Neural cell (in vitro differentiated cells): Measurements from ENCODE around the gene CPPED1. TPM values are rescaled to one million over a fixed set of nuclear protein-coding genes. Genes with fewer than 3 reads are reported as not detected.

Source experiments
- H2AFZ ChIP-seq: fragments of 200-600, 300-800 bp; sonication (generic), shearing (Covaris generic); 2 replicates; pipeline ENCODE4 v1.6.0; 2014; ENCODE audit warnings: low read depth, mild to moderate bottlenecking, antibody characterized with exemption, low read length, moderate library complexity
- H3F3A ChIP-seq: fragments of 200-600 bp; shearing (Covaris generic); 2 replicates; pipeline ENCODE4 v1.6.1; 2016; ENCODE audit warnings: mild to moderate bottlenecking, moderate library complexity, mixed read lengths, antibody characterized with exemption, low read length; ENCODE audit not compliant: insufficient read depth, poor library complexity, severe bottlenecking
- H3K27ac ChIP-seq: fragments of 200-600, 300-800 bp; sonication (generic), shearing (Covaris generic); 2 replicates; pipeline ENCODE4 v1.5.1; 2014; ENCODE audit warnings: mild to moderate bottlenecking, low read length, moderate library complexity
- H3K27me3 ChIP-seq: fragments of 300-800, 200-600 bp; sonication (generic), shearing (Covaris generic); 2 replicates; pipeline ENCODE4 v1.6.0; 2014; ENCODE audit warnings: mild to moderate bottlenecking, low read depth, low read length, moderate library complexity; ENCODE audit not compliant: insufficient read depth
- H3K36me3 ChIP-seq: fragments of 300-800, 200-600 bp; sonication (generic), shearing (Covaris generic); 2 replicates; pipeline ENCODE4 v1.5.1; 2014; ENCODE audit warnings: mild to moderate bottlenecking, antibody characterized with exemption, low read length, moderate library complexity; ENCODE audit not compliant: insufficient read depth
- H3K4me2 ChIP-seq: fragments of 300-800, 200-600 bp; sonication (generic), shearing (Covaris generic); 2 replicates; pipeline ENCODE4 v1.6.0; 2014; ENCODE audit warnings: mild to moderate bottlenecking, low read length
- H3K4me3 ChIP-seq: fragments of 300-800, 200-600 bp; sonication (generic), shearing (Covaris generic); 2 replicates; pipeline ENCODE4 v1.5.1; 2014; ENCODE audit warnings: mild to moderate bottlenecking, low read length, moderate library complexity
- H3K79me2 ChIP-seq: fragments of 200-600 bp; shearing (Covaris generic); replicated peaks from 2 replicates; pipeline ENCODE4 v1.6.0; 2014; ENCODE audit warnings: mild to moderate bottlenecking, low read length, moderate library complexity; ENCODE audit not compliant: insufficient read depth
- H3K9ac ChIP-seq: fragments of 300-800, 200-600 bp; sonication (generic), shearing (Covaris generic); 2 replicates; pipeline ENCODE4 v1.6.1; 2016; ENCODE audit warnings: mild to moderate bottlenecking, low read length, mixed read lengths
- H3K9me2 ChIP-seq: fragments of 200-600 bp; shearing (Covaris generic); 2 replicates; pipeline ENCODE4 v1.6.1; 2016; ENCODE audit warnings: mild to moderate bottlenecking, low read length, mixed read lengths; ENCODE audit not compliant: insufficient read depth
- H3K9me3 ChIP-seq: fragments of 200-600, 300-800 bp; sonication (generic), shearing (Covaris generic); 2 replicates; pipeline ENCODE4 v1.6.1; 2016; ENCODE audit warnings: mild to moderate bottlenecking, mixed run types, low read length, moderate library complexity, mixed read lengths
- H4K20me1 ChIP-seq: fragments of 200-600 bp; shearing (Covaris generic); 2 replicates; pipeline ENCODE4 v1.6.1; 2016; ENCODE audit warnings: mild to moderate bottlenecking, mixed run types; ENCODE audit not compliant: insufficient read depth
- EP300 ChIP-seq: fragments of 450-650 bp; conservative IDR thresholded peaks from 2 replicates; pipeline ENCODE4 v1.6.1; 2014; ENCODE audit warnings: antibody characterized with exemption, mild to moderate bottlenecking, moderate library complexity; ENCODE audit not compliant: poor library complexity, severe bottlenecking
- EZH2 ChIP-seq: fragments of 200-600, 300-800 bp; shearing (Covaris generic), sonication (generic); IDR thresholded peaks from 2 replicates; pipeline ENCODE4 v1.6.1; 2014; ENCODE audit warnings: antibody characterized with exemption, low read length, borderline replicate concordance, mild to moderate bottlenecking; ENCODE audit not compliant: insufficient read depth, poor library complexity, severe bottlenecking
- MXI1 ChIP-seq: fragments of 450-650 bp; conservative IDR thresholded peaks from 2 replicates; pipeline ENCODE4 v1.6.1; 2014; ENCODE audit warnings: antibody characterized with exemption, mild to moderate bottlenecking; ENCODE audit not compliant: poor library complexity, severe bottlenecking
- POLR2AphosphoS5 ChIP-seq: IDR thresholded peaks from 2 replicates; pipeline ENCODE4 v1.6.1; 2012
- RAD21 ChIP-seq: fragments of 450-650 bp; conservative IDR thresholded peaks from 2 replicates; pipeline ENCODE4 v1.6.1; 2014; ENCODE audit warnings: antibody characterized with exemption, mild to moderate bottlenecking, moderate library complexity
- REST ChIP-seq: IDR thresholded peaks from 2 replicates; pipeline ENCODE4 v1.6.1; 2012; ENCODE audit warnings: borderline replicate concordance
- SMC3 ChIP-seq: fragments of 450-650 bp; conservative IDR thresholded peaks from 2 replicates; pipeline ENCODE4 v1.6.1; 2014; ENCODE audit warnings: antibody characterized with exemption, mild to moderate bottlenecking, moderate library complexity; ENCODE audit not compliant: poor library complexity
- TAF1 ChIP-seq: IDR thresholded peaks from 2 replicates; pipeline ENCODE4 v1.6.1; 2012; ENCODE audit warnings: low read depth
- polyA plus RNA-seq: library from polyadenylated mRNA; depleted of rRNA; stranded (reverse); fragments of >200 nt; gene quantifications from 2 replicates; pipeline ENCODE4 v1.2.3, GENCODE V29; 2014
- TF ChIP-seq, protein P1 (sequence below): fragments of 450-650 bp; IDR thresholded peaks from 2 replicates; pipeline ENCODE4 v1.5.1; 2014; ENCODE audit warnings: antibody characterized with exemption, mild to moderate bottlenecking, moderate library complexity; ENCODE audit not compliant: poor library complexity, severe bottlenecking

Gene CPPED1
- polyA plus RNA-seq, 1 donor from 2014 or later: 2.5 TPM

DNA sequence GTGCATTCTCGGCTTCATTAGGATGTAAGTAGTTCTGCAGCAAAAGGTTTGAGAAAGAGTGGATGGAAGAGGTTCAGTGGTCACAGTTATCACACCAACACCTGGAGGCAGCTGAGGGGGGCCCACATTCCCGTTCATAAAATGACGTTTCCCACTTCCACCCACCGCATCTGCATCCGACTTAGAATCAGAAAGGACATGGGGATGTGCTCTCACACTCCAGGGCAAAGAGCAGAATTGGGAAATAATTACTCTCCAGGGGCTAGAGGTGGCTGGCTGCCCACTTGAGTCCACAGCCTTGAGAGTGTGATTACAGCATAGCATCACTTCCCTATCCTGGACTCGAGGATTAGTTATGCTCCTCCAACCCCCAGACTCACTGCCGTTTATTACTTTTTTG is 122.0 kb downstream of the CPPED1 start:
- Histone ChIP-seq H4K20me1 (no peaks in the 10 kb centered on the region), H3F3A (no peaks in the 10 kb centered on the region), H2AFZ (no peak overlapping the region), H3K4me2 (no peak overlapping the region), H3K79me2 (no peaks in the 10 kb centered on the region), H3K9me2 (no peaks in the 10 kb centered on the region), H3K27ac (no peak overlapping the region), H3K36me3 (no peaks in the 10 kb centered on the region), H3K9me3 (no peaks in the 10 kb centered on the region), H3K27me3 (no peaks in the 10 kb centered on the region), H3K9ac (no peak overlapping the region), H3K4me3 (no peak overlapping the region)
- TF ChIP-seq, protein P1, sequence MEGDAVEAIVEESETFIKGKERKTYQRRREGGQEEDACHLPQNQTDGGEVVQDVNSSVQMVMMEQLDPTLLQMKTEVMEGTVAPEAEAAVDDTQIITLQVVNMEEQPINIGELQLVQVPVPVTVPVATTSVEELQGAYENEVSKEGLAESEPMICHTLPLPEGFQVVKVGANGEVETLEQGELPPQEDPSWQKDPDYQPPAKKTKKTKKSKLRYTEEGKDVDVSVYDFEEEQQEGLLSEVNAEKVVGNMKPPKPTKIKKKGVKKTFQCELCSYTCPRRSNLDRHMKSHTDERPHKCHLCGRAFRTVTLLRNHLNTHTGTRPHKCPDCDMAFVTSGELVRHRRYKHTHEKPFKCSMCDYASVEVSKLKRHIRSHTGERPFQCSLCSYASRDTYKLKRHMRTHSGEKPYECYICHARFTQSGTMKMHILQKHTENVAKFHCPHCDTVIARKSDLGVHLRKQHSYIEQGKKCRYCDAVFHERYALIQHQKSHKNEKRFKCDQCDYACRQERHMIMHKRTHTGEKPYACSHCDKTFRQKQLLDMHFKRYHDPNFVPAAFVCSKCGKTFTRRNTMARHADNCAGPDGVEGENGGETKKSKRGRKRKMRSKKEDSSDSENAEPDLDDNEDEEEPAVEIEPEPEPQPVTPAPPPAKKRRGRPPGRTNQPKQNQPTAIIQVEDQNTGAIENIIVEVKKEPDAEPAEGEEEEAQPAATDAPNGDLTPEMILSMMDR: no peak
- TF ChIP-seq MXI1 (no peak), EP300 (no peak), EZH2 (no peak), TAF1 (no peak), SMC3 (no peak), RAD21 (no peak), REST (no peak), POLR2AphosphoS5 (no peak)

GRCh38 chr16:12680531-12680930 is 123.2 kb downstream of the CPPED1 start:
- H3K4me3 ChIP-seq: no peak overlapping the region
- H3K79me2 ChIP-seq: no peaks in the 10 kb centered on the region
- H3K27me3 ChIP-seq: no peaks in the 10 kb centered on the region
- TF ChIP-seq EP300 (no peak), MXI1 (no peak), RAD21 (no peak), EZH2 (no peak), REST (no peak), SMC3 (no peak), POLR2AphosphoS5 (no peak), TAF1 (no peak)
- TF ChIP-seq, protein P1: no peak
- H3F3A ChIP-seq: no peaks in the 10 kb centered on the region
- no peak overlapping the region for H3K9ac ChIP-seq
- no peaks in the 10 kb centered on the region for H3K36me3 ChIP-seq
- H4K20me1 ChIP-seq: no peaks in the 10 kb centered on the region
- no peak overlapping the region for H3K27ac ChIP-seq
- H3K9me3 ChIP-seq: no peaks in the 10 kb centered on the region
- no peaks in the 10 kb centered on the region for H3K9me2 ChIP-seq
- no peak overlapping the region for H3K4me2 ChIP-seq
- no peak overlapping the region for H2AFZ ChIP-seq
